ENCODE results near the gene TOMM20L.

DNA sequence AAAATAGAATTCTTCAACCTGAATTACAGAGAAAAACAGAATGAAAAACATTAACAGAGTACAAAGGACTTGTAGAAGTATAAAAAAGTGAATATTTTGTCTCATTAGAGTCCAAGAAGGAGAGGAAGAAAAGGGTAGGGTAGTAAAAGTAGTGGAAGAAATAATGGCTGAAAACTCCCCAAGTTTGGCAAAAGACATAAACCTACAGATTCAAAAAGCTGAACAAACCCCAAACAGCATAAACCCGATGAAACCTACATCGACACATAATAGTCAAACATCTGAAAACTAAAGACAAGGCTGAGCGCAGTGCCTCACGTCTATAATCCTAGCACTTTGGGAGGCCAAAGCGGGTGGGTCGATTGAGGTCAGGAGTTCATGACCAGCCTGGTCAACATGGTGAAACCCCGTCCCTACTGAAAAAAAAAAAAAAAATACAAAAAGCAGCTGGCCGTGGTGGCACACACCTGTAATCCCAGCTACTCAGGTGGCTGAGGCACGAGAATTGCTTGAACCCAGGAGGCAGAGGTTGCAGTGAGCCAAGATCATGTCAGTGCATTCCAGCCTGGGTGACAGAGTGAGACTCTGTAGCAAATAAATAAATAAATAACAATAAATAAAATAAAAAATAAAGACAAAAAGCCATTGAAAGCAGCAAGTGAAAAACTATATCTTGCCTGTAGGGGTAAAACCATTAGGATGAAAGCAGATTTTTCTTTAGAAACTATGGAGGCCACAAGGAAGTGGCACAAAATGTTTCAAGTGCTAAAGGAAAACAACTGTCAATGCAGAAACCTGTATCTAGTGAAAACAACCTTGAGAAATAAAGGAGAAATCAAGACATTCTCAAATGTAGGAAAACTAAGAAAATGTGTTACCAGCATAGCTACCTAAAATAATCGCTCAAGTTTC lies 20.2 kb downstream of the TOMM20L start:
- TF ChIP-seq, protein P1, sequence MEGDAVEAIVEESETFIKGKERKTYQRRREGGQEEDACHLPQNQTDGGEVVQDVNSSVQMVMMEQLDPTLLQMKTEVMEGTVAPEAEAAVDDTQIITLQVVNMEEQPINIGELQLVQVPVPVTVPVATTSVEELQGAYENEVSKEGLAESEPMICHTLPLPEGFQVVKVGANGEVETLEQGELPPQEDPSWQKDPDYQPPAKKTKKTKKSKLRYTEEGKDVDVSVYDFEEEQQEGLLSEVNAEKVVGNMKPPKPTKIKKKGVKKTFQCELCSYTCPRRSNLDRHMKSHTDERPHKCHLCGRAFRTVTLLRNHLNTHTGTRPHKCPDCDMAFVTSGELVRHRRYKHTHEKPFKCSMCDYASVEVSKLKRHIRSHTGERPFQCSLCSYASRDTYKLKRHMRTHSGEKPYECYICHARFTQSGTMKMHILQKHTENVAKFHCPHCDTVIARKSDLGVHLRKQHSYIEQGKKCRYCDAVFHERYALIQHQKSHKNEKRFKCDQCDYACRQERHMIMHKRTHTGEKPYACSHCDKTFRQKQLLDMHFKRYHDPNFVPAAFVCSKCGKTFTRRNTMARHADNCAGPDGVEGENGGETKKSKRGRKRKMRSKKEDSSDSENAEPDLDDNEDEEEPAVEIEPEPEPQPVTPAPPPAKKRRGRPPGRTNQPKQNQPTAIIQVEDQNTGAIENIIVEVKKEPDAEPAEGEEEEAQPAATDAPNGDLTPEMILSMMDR (IDR thresholded peaks at IDR 0.05), result no peak
- no peak for TF ChIP-seq POLR2A (IDR thresholded peaks at IDR 0.05)

All from testis (tissue), 2 donors.